PC-9 (cell line): ENCODE measurements around the gene THOC7. TPM values are rescaled to one million over a fixed set of nuclear protein-coding genes. Genes with fewer than 3 reads are reported as not detected.

Experiments used
- BruUV-seq: library from RNA; stranded (reverse); fragments of 400-500 nt; replicated peaks from 2 replicates; lab custom pipeline; 2021; lab: Mats Ljungman, UMichigan
- CTCF ChIA-PET: fragments of 300-600 bp; sonication (Branson Sonifier 250); formaldehyde crosslinking; loops from one replicate; lab custom pipeline; 2022; ENCODE audit warnings: antibody characterized with exemption; lab: Charles Lee
- POLR2A ChIA-PET: fragments of 300-600 bp; sonication (Branson Sonifier 250); formaldehyde crosslinking; loops from one replicate; lab custom pipeline; 2022; ENCODE audit warnings: antibody characterized with exemption; ENCODE audit not compliant: unreplicated experiment; lab: Charles Lee
- DNase-seq, 2 experiments: peaks; one replicate each; pipeline versions ENCODE4 v3.0.0 to v3.0.0-alpha.2; 2015 to 2022; ENCODE audit warnings: mixed read lengths in 1 of 2
- H2AFZ ChIP-seq: fragments of 200-600 bp; sonication (generic); 2 replicates; pipeline ENCODE4 v1.8.1; 2017; ENCODE audit warnings: antibody characterized with exemption
- H3F3A ChIP-seq: fragments of 200-600 bp; sonication (generic); 2 replicates; pipeline ENCODE4 v1.8.1; 2017; ENCODE audit warnings: antibody characterized with exemption, mild to moderate bottlenecking, low read depth; ENCODE audit not compliant: insufficient read depth
- H3K27ac ChIP-seq: fragments of 200-600 bp; sonication (generic); 2 replicates; pipeline ENCODE4 v1.6.1; 2016; ENCODE audit warnings: mixed run types
- H3K27me3 ChIP-seq: fragments of 200-600 bp; sonication (generic); 2 replicates; pipeline ENCODE4 v1.6.1; 2016; ENCODE audit warnings: low read depth, mixed run types; ENCODE audit not compliant: insufficient read depth
- H3K36me3 ChIP-seq: fragments of 200-600 bp; sonication (generic); 2 replicates; pipeline ENCODE4 v1.6.1; 2016; ENCODE audit warnings: low read depth, mixed run types
- H3K4me1 ChIP-seq: fragments of 200-600 bp; sonication (generic); replicated peaks from 2 replicates; pipeline ENCODE4 v1.6.1; 2016; ENCODE audit warnings: mixed run types; ENCODE audit not compliant: insufficient read depth
- H3K4me2 ChIP-seq: fragments of 200-600 bp; sonication (generic); 2 replicates; pipeline ENCODE4 v1.6.1; 2017; ENCODE audit warnings: mixed run types
- H3K4me3 ChIP-seq: fragments of 200-600 bp; sonication (generic); 2 replicates; pipeline ENCODE4 v1.6.1; 2016; ENCODE audit warnings: mixed run types
- H3K79me2 ChIP-seq: fragments of 200-600 bp; sonication (generic); 2 replicates; pipeline ENCODE4 v1.6.1; 2017; ENCODE audit warnings: low read depth, mixed run types
- H3K9me2 ChIP-seq: fragments of 200-600 bp; sonication (generic); 2 replicates; pipeline ENCODE4 v1.8.1; 2017; ENCODE audit warnings: mild to moderate bottlenecking; ENCODE audit not compliant: insufficient read depth
- H3K9me3 ChIP-seq: fragments of 200-600 bp; sonication (generic); 2 replicates; pipeline ENCODE4 v1.8.1; 2016; ENCODE audit warnings: low read depth; ENCODE audit not compliant: insufficient read depth
- H4K20me1 ChIP-seq: fragments of 200-600 bp; sonication (generic); 2 replicates; pipeline ENCODE4 v1.8.1; 2017; ENCODE audit not compliant: insufficient read depth
- EZH2 ChIP-seq: fragments of 200-600 bp; sonication (generic); IDR thresholded peaks from 2 replicates; pipeline ENCODE4 v1.8.0; 2017; ENCODE audit warnings: antibody characterized with exemption, low read depth
- intact Hi-C: fragments of 100-400 bp; cut with micrococcal nuclease; formaldehyde crosslinking; loops from one replicate; pipeline ENCODE4 v1.10.0; 2022; ENCODE audit not compliant: unreplicated experiment
- total RNA-seq: library from RNA; stranded (reverse); gene quantifications from 2 replicates; pipeline ENCODE4 v1.2.3, GENCODE V29; 2021
- TF ChIP-seq, protein P1 (sequence below): fragments of 200-600 bp; sonication (generic); conservative IDR thresholded peaks from 2 replicates; pipeline ENCODE4 v1.6.1; 2017; ENCODE audit warnings: mixed run types, antibody characterized with exemption, mild to moderate bottlenecking, moderate library complexity

The THOC7 gene
- total RNA-seq, 1 experiment from 2014 or later, result 94.3 TPM

DNA sequence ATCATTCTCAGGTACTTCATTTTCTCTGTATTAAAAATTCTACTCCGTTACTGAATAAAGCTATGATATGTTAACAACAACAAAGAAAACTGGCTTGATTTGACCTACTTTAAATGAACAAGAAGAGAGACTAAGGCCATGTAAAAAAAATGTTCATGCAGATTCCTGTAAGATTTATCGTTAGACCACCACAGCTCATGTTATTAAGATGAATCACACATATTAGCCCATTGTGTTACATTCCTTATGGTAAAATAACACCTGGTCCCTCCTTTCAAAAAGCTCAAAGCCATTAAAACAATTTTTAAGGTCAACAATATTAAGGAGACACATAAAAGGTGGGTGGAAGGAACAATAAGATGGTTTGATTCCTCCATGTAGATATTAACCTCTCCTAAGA, 6.3 kb downstream of the THOC7 start:
- no peak overlapping the region for H3K4me3 ChIP-seq
- DNase-seq, result no peak
- no peak overlapping the region for H3K27ac ChIP-seq
- CTCF ChIA-PET, result no interaction called here
- no peak overlapping the region for H3K4me2 ChIP-seq
- POLR2A ChIA-PET, result no interaction called here
- no peaks in the 10 kb centered on the region for H3K9me2 ChIP-seq
- no TSS peak for BruUV-seq
- no peak overlapping the region for H2AFZ ChIP-seq
- peaks cover 3% of the 10 kb centered on the region for H3K4me1 ChIP-seq
- H4K20me1 ChIP-seq, result peaks cover 5% of the 10 kb centered on the region; the same call in 1 of the 2 replicates
- intact Hi-C loops, result no loop called here
- H3K9me3 ChIP-seq, result no peaks in the 10 kb centered on the region
- H3K36me3 ChIP-seq, result no peaks in the 10 kb centered on the region
- H3K27me3 ChIP-seq, result no peaks in the 10 kb centered on the region
- H3K79me2 ChIP-seq, result peaks cover 68% of the 10 kb centered on the region
- TF ChIP-seq, protein P1, sequence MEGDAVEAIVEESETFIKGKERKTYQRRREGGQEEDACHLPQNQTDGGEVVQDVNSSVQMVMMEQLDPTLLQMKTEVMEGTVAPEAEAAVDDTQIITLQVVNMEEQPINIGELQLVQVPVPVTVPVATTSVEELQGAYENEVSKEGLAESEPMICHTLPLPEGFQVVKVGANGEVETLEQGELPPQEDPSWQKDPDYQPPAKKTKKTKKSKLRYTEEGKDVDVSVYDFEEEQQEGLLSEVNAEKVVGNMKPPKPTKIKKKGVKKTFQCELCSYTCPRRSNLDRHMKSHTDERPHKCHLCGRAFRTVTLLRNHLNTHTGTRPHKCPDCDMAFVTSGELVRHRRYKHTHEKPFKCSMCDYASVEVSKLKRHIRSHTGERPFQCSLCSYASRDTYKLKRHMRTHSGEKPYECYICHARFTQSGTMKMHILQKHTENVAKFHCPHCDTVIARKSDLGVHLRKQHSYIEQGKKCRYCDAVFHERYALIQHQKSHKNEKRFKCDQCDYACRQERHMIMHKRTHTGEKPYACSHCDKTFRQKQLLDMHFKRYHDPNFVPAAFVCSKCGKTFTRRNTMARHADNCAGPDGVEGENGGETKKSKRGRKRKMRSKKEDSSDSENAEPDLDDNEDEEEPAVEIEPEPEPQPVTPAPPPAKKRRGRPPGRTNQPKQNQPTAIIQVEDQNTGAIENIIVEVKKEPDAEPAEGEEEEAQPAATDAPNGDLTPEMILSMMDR, result no peak
- H3F3A ChIP-seq, result no peaks in the 10 kb centered on the region

GRCh38 chr3:63855333-63855940, 8.2 kb downstream of the THOC7 start:
- no peak overlapping the region for H3K4me3 ChIP-seq
- no peak for DNase-seq
- H3K27ac ChIP-seq, result no peak overlapping the region
- intact Hi-C loops, result no loop called here
- TF ChIP-seq, protein P1, result no peak
- no peak for TF ChIP-seq EZH2
- H3K4me1 ChIP-seq, result no peaks in the 10 kb centered on the region
- H3F3A ChIP-seq, result no peaks in the 10 kb centered on the region
- POLR2A ChIA-PET, result interaction anchor here (0.7 kb wide), 1 partner anchor 121 kb away, joined by 5 read pairs; no protein-coding TSS in a partner anchor
- no peak overlapping the region for H2AFZ ChIP-seq
- CTCF ChIA-PET, result no interaction called here
- peaks cover 54% of the 10 kb centered on the region for H3K79me2 ChIP-seq
- H3K9me3 ChIP-seq, result no peaks in the 10 kb centered on the region
- H3K9me2 ChIP-seq, result no peaks in the 10 kb centered on the region
- H3K36me3 ChIP-seq, result no peaks in the 10 kb centered on the region
- no peaks in the 10 kb centered on the region for H3K27me3 ChIP-seq
- H4K20me1 ChIP-seq, result peaks cover 5% of the 10 kb centered on the region; the same call in 1 of the 2 replicates
- no peak overlapping the region for H3K4me2 ChIP-seq
- BruUV-seq, result no TSS peak

GRCh38 chr3:63853106-63853505, 10.5 kb downstream of the THOC7 start:
- Histone ChIP-seq H3K9me2 (no peaks in the 10 kb centered on the region), H3K27ac (no peak overlapping the region), H3F3A (no peaks in the 10 kb centered on the region), H3K4me2 (no peak overlapping the region), H3K4me3 (no peak overlapping the region), H3K9me3 (no peaks in the 10 kb centered on the region), H2AFZ (no peak overlapping the region), H3K79me2 (peaks cover 33% of the 10 kb centered on the region), H4K20me1 (peaks cover 5% of the 10 kb centered on the region; the same call in 1 of the 2 replicates), H3K4me1 (peaks cover 7% of the 10 kb centered on the region), H3K27me3 (no peaks in the 10 kb centered on the region), H3K36me3 (no peaks in the 10 kb centered on the region)
- TF ChIP-seq EZH2, result no peak
- TF ChIP-seq, protein P1, result no peak
- no peak for DNase-seq
- ChIA-PET CTCF (no interaction called here), POLR2A (no interaction called here)
- BruUV-seq, result no TSS peak
- intact Hi-C loops, result no loop called here
